Skeletal muscle satellite cell (primary cell): ENCODE measurements around the gene ASS1.

Source experiments
- H3K27me3 ChIP-seq: 2 replicates; pipeline ENCODE4 v1.7.0; 2013; ENCODE audit warnings: low read length; ENCODE audit not compliant: control insufficient read depth, insufficient read depth
- H3K36me3 ChIP-seq: 2 replicates; pipeline ENCODE4 v1.7.0; 2013; ENCODE audit warnings: mild to moderate bottlenecking, control low read depth, low read length; ENCODE audit not compliant: insufficient read depth
- H3K4me1 ChIP-seq: 2 replicates; pipeline ENCODE4 v1.7.0; 2013; ENCODE audit warnings: low read length; ENCODE audit not compliant: control insufficient read depth, insufficient read depth
- H3K4me2 ChIP-seq: 2 replicates; pipeline ENCODE4 v1.7.0; 2013; ENCODE audit warnings: mild to moderate bottlenecking, low read length
- H3K4me3 ChIP-seq: 2 replicates; pipeline ENCODE4 v1.7.0; 2013; ENCODE audit warnings: low read length
- H3K9ac ChIP-seq: 2 replicates; pipeline ENCODE4 v1.7.0; 2013; ENCODE audit warnings: mild to moderate bottlenecking, low read depth, low read length, moderate library complexity
- H3K9me3 ChIP-seq: replicated peaks from 2 replicates; pipeline ENCODE4 v1.7.0; 2013; ENCODE audit warnings: mild to moderate bottlenecking, control low read depth, low read length

Gene ASS1

DNA sequence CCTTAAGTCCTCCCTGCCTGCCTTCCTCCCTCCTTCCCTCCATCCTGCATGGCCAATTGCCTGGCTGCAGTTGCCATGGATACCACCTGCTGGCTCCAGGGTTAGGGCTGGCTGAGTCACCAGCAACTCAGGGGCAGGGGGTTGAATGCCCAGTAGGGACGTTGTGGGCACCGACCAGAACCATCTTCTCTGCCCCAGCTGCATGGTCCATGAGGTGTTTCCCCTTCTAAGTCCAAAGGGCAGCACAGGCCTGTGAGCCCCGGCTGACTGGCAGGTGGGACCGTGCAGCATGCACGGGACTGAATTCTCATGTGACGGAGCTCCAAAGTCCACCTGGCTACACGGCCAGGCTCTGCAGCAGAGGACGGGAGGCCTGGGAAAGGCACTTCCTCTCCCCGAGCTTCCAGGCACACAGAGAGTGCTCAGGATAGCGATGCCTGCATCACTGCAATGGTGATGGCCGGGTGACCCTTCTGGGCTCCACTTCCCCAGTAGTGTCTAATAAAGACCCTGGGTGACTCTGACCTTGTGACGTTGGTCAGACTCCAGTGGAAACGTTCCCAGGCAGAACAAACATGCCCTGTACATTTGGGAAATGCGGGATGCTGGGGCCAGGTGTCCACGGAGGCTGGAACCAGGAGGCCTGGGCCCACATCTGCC, 5.7 kb downstream of the ASS1 start:
- Histone ChIP-seq H3K4me3 (no peak overlapping the region), H3K27me3 (no peaks in the 10 kb centered on the region), H3K9me3 (no peaks in the 10 kb centered on the region), H3K36me3 (no peaks in the 10 kb centered on the region), H3K4me1 (peaks cover 52% of the 10 kb centered on the region), H3K4me2 (no peak overlapping the region), H3K9ac (no peak overlapping the region)

GRCh38 chr9:130451004-130451390, 6.2 kb downstream of the ASS1 start:
- no peaks in the 10 kb centered on the region for H3K9me3 ChIP-seq
- H3K4me2 ChIP-seq, result no peak overlapping the region
- H3K9ac ChIP-seq, result no peak overlapping the region
- no peak overlapping the region for H3K4me3 ChIP-seq
- H3K27me3 ChIP-seq, result no peaks in the 10 kb centered on the region
- H3K4me1 ChIP-seq, result peaks cover 46% of the 10 kb centered on the region
- no peaks in the 10 kb centered on the region for H3K36me3 ChIP-seq

DNA sequence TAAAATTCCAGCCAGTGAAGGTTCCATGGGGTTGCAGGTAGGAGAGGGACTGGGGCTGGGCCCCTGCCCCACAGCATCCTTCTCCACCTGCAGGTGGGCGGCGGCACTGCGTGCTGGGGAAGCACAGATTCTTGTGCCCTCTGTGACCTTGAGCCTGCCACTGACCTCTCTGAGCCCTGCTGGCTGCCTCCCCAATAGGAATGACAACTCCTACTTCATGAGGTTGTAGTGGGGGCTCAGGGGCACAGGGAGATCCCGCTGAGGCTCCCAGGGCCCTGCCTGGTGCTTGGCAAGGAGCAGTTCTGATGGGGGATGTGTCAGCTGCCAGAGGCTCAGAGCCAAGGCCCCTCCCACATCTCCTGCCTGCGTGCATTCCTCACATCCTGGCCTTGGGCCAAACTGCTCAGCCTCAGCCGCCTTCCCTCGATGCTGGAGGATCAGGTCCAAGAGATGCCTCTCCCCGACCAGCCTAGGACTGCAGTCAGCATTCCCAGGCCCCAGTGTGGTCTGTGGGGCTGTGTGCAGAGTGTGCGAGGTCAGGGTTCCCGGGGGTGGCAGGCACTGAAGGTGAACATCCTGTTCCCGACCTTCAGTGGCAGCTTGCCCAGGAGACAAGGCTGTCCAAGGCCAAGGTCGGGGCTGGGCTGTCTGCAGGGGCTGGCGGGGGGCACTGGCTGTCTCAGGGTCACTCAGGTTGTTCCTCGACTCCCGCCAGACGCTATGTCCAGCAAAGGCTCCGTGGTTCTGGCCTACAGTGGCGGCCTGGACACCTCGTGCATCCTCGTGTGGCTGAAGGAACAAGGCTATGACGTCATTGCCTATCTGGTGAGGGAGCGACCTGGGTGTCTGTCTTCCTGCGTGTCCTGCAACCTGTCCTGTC, 7.0 kb downstream of the ASS1 start:
- Histone ChIP-seq H3K27me3 (no peaks in the 10 kb centered on the region), H3K4me3 (no peak overlapping the region), H3K4me2 (peak overlapping the region; percentile 23), H3K36me3 (no peaks in the 10 kb centered on the region), H3K9me3 (no peaks in the 10 kb centered on the region), H3K9ac (no peak overlapping the region), H3K4me1 (peaks cover 39% of the 10 kb centered on the region)

DNA sequence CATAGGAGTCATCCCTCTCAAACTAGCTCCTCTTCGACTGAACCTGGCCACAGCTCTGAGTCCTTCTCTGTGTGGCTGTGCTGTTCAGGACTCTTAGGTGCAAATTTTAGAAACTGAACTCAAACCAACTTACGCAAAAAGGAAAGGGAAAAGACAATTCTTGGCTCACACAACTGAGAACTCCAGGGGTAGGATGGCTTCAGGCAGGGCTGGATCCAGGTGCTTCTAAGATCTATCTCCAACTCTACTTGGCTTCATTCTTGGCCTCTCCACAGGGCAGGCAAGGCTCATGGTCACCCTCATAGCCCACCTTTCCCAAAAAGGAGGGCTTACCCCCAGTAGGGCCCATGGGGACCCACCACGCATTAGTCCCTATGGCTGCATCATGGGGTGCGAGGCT, 8.1 kb downstream of the ASS1 start:
- H3K4me1 ChIP-seq, result peaks cover 28% of the 10 kb centered on the region
- no peak overlapping the region for H3K4me2 ChIP-seq
- H3K4me3 ChIP-seq, result no peak overlapping the region
- no peaks in the 10 kb centered on the region for H3K9me3 ChIP-seq
- H3K9ac ChIP-seq, result no peak overlapping the region
- no peaks in the 10 kb centered on the region for H3K36me3 ChIP-seq
- no peaks in the 10 kb centered on the region for H3K27me3 ChIP-seq

DNA sequence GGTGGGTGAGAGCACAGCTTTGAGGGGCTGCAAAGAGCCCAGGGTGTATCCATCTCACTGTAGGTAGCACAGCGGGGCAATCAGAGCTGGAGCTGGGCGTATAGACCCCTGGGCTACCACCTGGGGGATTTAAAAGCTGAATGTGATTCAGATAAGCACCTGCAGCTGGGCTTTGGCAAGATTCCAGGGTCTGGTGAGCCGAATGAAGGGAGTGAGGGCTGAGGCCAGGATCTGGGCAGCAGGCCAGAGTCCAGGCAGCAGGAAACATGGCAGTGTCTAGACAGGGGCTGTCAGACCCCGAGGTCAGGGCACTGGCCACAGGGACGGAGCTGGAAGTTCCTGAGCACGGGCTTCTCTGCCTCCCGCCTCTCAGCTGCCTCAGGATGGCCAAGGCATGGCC, 8.7 kb downstream of the ASS1 start:
- H3K36me3 ChIP-seq, result peaks cover under 1% of the 10 kb centered on the region
- peaks cover 23% of the 10 kb centered on the region for H3K4me1 ChIP-seq
- H3K4me2 ChIP-seq, result no peak overlapping the region
- no peak overlapping the region for H3K9ac ChIP-seq
- H3K4me3 ChIP-seq, result no peak overlapping the region
- H3K27me3 ChIP-seq, result no peaks in the 10 kb centered on the region
- H3K9me3 ChIP-seq, result no peaks in the 10 kb centered on the region

- H3K4me2 ChIP-seq, result no peak overlapping the region
- H3K27me3 ChIP-seq, result no peaks in the 10 kb centered on the region
- peaks cover 4% of the 10 kb centered on the region for H3K36me3 ChIP-seq
- H3K9me3 ChIP-seq, result no peaks in the 10 kb centered on the region
- H3K4me1 ChIP-seq, result peaks cover 23% of the 10 kb centered on the region
- no peak overlapping the region for H3K9ac ChIP-seq
- H3K4me3 ChIP-seq, result no peak overlapping the region
Measured at GRCh38 chr9:130454096-130454811, 9.5 kb downstream of the ASS1 start.

- H3K36me3 ChIP-seq, result peaks cover 4% of the 10 kb centered on the region
- H3K4me3 ChIP-seq, result no peak overlapping the region
- H3K4me2 ChIP-seq, result no peak overlapping the region
- H3K9ac ChIP-seq, result no peak overlapping the region
- H3K9me3 ChIP-seq, result no peaks in the 10 kb centered on the region
- no peaks in the 10 kb centered on the region for H3K27me3 ChIP-seq
- H3K4me1 ChIP-seq, result peaks cover 23% of the 10 kb centered on the region
Measured at GRCh38 chr9:130454812-130455325, 10.1 kb downstream of the ASS1 start.

DNA sequence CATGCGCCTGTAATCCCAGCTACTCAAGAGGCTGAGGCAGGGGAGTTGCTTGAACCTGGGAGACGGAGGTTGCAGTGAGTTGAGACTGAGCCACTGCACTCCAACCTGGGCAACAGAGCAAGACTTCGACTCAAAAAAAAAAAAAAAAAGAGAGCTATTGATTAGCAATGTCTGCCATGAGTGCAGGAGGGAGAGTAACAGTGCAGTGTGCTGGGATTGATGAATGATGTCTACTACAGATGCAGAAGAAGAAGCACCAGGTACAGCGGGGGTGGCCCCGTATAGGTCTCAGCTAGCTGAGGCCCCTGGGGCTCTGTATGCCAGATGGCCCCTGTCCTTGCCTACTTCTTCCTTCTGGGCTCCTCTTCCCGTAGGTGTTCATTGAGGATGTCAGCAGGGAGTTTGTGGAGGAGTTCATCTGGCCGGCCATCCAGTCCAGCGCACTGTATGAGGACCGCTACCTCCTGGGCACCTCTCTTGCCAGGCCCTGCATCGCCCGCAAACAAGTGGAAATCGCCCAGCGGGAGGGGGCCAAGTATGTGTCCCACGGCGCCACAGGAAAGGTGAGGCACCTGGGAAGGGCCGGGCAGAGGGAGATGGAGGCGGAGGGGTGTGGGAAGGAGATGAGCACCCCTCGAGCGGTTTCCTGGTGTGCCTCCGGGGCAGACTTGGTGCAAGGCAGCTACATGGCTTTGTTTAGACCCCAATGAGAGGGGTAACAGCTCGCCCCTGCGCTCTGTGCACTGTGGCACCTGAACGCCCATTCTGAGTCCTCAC, 13.5 kb downstream of the ASS1 start:
- H3K36me3 ChIP-seq, result peaks cover 4% of the 10 kb centered on the region
- H3K9ac ChIP-seq, result no peak overlapping the region
- no peaks in the 10 kb centered on the region for H3K27me3 ChIP-seq
- no peaks in the 10 kb centered on the region for H3K4me1 ChIP-seq
- no peak overlapping the region for H3K4me2 ChIP-seq
- H3K9me3 ChIP-seq, result no peaks in the 10 kb centered on the region
- no peak overlapping the region for H3K4me3 ChIP-seq

DNA sequence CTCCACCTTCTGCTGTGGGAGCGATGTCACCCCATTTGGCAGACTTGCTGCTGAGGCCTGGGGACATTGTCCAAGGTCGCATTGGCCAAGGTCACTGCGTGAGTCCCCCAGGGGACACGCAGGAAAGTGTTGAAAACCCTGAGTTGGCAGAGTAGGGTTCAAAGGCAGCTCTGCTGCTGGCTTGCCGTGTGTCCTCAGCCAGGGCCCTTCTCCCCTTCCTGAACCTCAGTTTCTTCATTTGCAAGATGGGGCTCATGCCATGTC, 14.0 kb downstream of the ASS1 start:
- H3K27me3 ChIP-seq, result no peaks in the 10 kb centered on the region
- H3K4me3 ChIP-seq, result no peak overlapping the region
- no peak overlapping the region for H3K4me2 ChIP-seq
- no peaks in the 10 kb centered on the region for H3K9me3 ChIP-seq
- H3K36me3 ChIP-seq, result peaks cover 4% of the 10 kb centered on the region
- H3K4me1 ChIP-seq, result no peaks in the 10 kb centered on the region
- H3K9ac ChIP-seq, result no peak overlapping the region

DNA sequence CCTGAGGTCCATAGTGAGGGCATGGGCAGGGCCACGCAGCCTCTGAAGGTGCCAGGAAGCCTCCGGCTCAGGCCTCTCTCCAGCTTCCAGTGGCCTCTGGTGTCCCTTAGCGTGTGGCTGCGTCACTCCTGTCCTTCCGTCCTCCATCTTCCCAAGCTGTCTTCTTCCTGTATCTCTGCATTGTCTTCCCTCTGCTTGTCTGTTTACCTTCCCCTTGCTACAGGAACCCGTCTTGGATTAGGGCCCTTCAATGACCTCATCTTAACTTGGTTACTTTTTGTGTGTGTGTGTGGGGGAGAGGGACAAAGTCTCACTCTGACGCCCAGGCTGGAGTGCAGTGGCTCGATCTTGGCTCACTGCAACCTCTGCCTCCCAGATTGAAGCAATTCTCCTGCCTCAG, 14.4 kb downstream of the ASS1 start:
- H3K4me1 ChIP-seq, result no peaks in the 10 kb centered on the region
- no peak overlapping the region for H3K9ac ChIP-seq
- no peaks in the 10 kb centered on the region for H3K27me3 ChIP-seq
- no peak overlapping the region for H3K4me3 ChIP-seq
- no peak overlapping the region for H3K4me2 ChIP-seq
- H3K36me3 ChIP-seq, result peaks cover 4% of the 10 kb centered on the region
- H3K9me3 ChIP-seq, result no peaks in the 10 kb centered on the region
